Fibroblast of skin of right biceps (primary cell): ENCODE results near the gene XG.
"Not testable (repeated sequence)": the region's sequence is repeated elsewhere in the genome, so short reads cannot be mapped to it uniquely, and the experiment has no call there.

Experiments
- DNase-seq: peaks from one replicate; pipeline ENCODE4 v3.0.0-alpha.2; 2013

The XG gene

GRCh38 chrX:2751874-2752300, at the start of gene XG:
Gene XG, plus strand, starts transcription at chrX:2752040. Its CDS starts 235 bp downstream, at chrX:2752275.
- peak; percentile 11 for DNase-seq

- no peak for DNase-seq
These were observed 47.9 kb upstream of the XG start for GRCh38 chrX:2703991-2704369.

- no peak for DNase-seq
These were observed 46.6 kb upstream of the XG start for GRCh38 chrX:2705046-2705832.

GRCh38 chrX:2707334-2707760, 44.5 kb upstream of the XG start:
- DNase-seq = peak; percentile 96

- no peak for DNase-seq
These were observed 43.8 kb upstream of the XG start for GRCh38 chrX:2708021-2708420.

GRCh38 chrX:2708592-2709188, 43.1 kb upstream of the XG start:
- no peak for DNase-seq

GRCh38 chrX:2709556-2709955, 42.3 kb upstream of the XG start:
- no peak for DNase-seq

- peak; percentile 77 for DNase-seq
These were observed 41.6 kb upstream of the XG start for GRCh38 chrX:2710041-2710840.

- no peak for DNase-seq
These were observed 40.4 kb upstream of the XG start for GRCh38 chrX:2711441-2711840.

GRCh38 chrX:2712428-2712827, 39.4 kb upstream of the XG start:
- no peak for DNase-seq

GRCh38 chrX:2712890-2713840, 38.7 kb upstream of the XG start:
- DNase-seq = no peak

- no peak for DNase-seq
These were observed 37.3 kb upstream of the XG start for GRCh38 chrX:2714551-2714950.

GRCh38 chrX:2715066-2715600, 36.7 kb upstream of the XG start:
- DNase-seq = no peak

GRCh38 chrX:2717312-2717711, 34.5 kb upstream of the XG start:
- no peak for DNase-seq

GRCh38 chrX:2718821-2719220, 33.0 kb upstream of the XG start:
- no peak for DNase-seq

- no peak for DNase-seq
These were observed 31.9 kb upstream of the XG start for GRCh38 chrX:2719774-2720447.

- no peak for DNase-seq
These were observed 28.5 kb upstream of the XG start for GRCh38 chrX:2723286-2723879.

- not testable (repeated sequence) for DNase-seq
These were observed 24.6 kb upstream of the XG start for GRCh38 chrX:2727264-2727663.

- DNase-seq = no peak
These were observed 19.8 kb upstream of the XG start for GRCh38 chrX:2732076-2732475.

GRCh38 chrX:2732649-2733048, 19.2 kb upstream of the XG start:
- DNase-seq = no peak

GRCh38 chrX:2733286-2733685, 18.6 kb upstream of the XG start:
- DNase-seq = no peak
